Peyer's patch (tissue), 4 donors: Measurements from ENCODE around the gene OTOP2. TPM values are rescaled to one million over a fixed set of nuclear protein-coding genes. Genes with fewer than 3 reads are reported as not detected.

Source experiments
- DNase-seq, 3 donors: peaks; one replicate each; pipeline ENCODE4 v3.0.0-alpha.2; 2017 to 2019
- H3K27ac ChIP-seq, 4 donors: fragments of 200-600 bp; sonication (generic); one replicate each; pipeline ENCODE4 v1.5.1; 2016 to 2019
- H3K27me3 ChIP-seq, 2 donors: fragments of 200-600 bp; sonication (generic); one replicate each; pipeline ENCODE4 v1.5.1; 2019
- H3K36me3 ChIP-seq, 3 donors: fragments of 200-600 bp; sonication (generic); one replicate each; pipeline ENCODE4 v1.5.1; 2016 to 2019
- H3K4me1 ChIP-seq, 4 donors: fragments of 200-600 bp; sonication (generic); one replicate each; pipeline ENCODE4 v1.5.1; 2016 to 2019
- H3K4me3 ChIP-seq, 4 donors: fragments of 200-600 bp; sonication (generic); 1 replicate in 3 of 4; 2 replicates in 1 of 4; pipeline ENCODE4 v1.5.1; 2016 to 2019; ENCODE audit warnings: mild to moderate bottlenecking in 1 of 4
- H3K9me3 ChIP-seq, 4 donors: fragments of 200-600 bp; sonication (generic); one replicate each; pipeline ENCODE4 v1.5.1; 2016 to 2019; ENCODE audit warnings: mild to moderate bottlenecking in 1 of 4
- CTCF ChIP-seq, 6 experiments: fragments of 450-650 bp in 4 of 6; fragments of 200-600 bp in 2 of 6; sonication (generic) in 1 of 6; IDR thresholded peaks; one replicate each; pipeline ENCODE4 v1.5.1; 2017 to 2019; ENCODE audit warnings: antibody characterized with exemption in 6 of 6, mild to moderate bottlenecking in 3 of 6, moderate library complexity in 1 of 6
- POLR2A ChIP-seq, 2 donors: fragments of 450-650 bp; IDR thresholded peaks; one replicate each; pipeline ENCODE4 v1.5.1; 2017; ENCODE audit warnings: antibody characterized with exemption in 2 of 2, mild to moderate bottlenecking in 2 of 2, moderate library complexity in 2 of 2
- total RNA-seq, 4 donors: library from RNA; depleted of rRNA; stranded (reverse); fragments of >200 nt; gene quantifications; one replicate each; pipeline ENCODE4 v1.1.0, GENCODE V29; 2016

Gene OTOP2
- total RNA-seq, 4 donors from 2014 or later = 4.6 to 11.9 (median 8.8) TPM; not detected in 1

- TF ChIP-seq POLR2A (IDR thresholded peaks at IDR 0.05) = no peak
- no peak for TF ChIP-seq CTCF (IDR thresholded peaks at IDR 0.05)
- no peak for DNase-seq
- H3K4me1 ChIP-seq = peaks cover 0 to 13% (median 5%) of the 10 kb centered on the region in 4 donors
- H3K36me3 ChIP-seq = no peaks in the 10 kb centered on the region
- H3K27me3 ChIP-seq = peaks cover 0 to 15% of the 10 kb centered on the region in 2 donors
- peak overlapping the region in 3 of 4 donors; percentile 24 to 64 (median 51) for H3K4me3 ChIP-seq
- peak overlapping the region in 2 of 4 donors; percentile 23 to 71 for H3K27ac ChIP-seq
- no peaks in the 10 kb centered on the region for H3K9me3 ChIP-seq
Measured at GRCh38 chr17:74893936-74894671, 30.0 kb upstream of the OTOP2 start.

- Histone ChIP-seq H3K27ac (no peak overlapping the region), H3K27me3 (peaks cover 0 to 9% of the 10 kb centered on the region in 2 donors), H3K4me3 (no peak overlapping the region), H3K9me3 (no peaks in the 10 kb centered on the region), H3K36me3 (no peaks in the 10 kb centered on the region), H3K4me1 (peaks cover 0 to 5% (median 2%) of the 10 kb centered on the region in 4 donors)
- TF ChIP-seq POLR2A (IDR thresholded peaks at IDR 0.05) (no peak), CTCF (IDR thresholded peaks at IDR 0.05) (no peak)
- DNase-seq = no peak
Measured at GRCh38 chr17:74898376-74898946, 25.6 kb upstream of the OTOP2 start.

- Histone ChIP-seq H3K4me3 (no peak overlapping the region), H3K27me3 (no peaks in the 10 kb centered on the region), H3K4me1 (no peaks in the 10 kb centered on the region), H3K27ac (no peak overlapping the region), H3K9me3 (no peaks in the 10 kb centered on the region), H3K36me3 (no peaks in the 10 kb centered on the region)
- DNase-seq = no peak
- no peak for TF ChIP-seq POLR2A (IDR thresholded peaks at IDR 0.05)
- no peak for TF ChIP-seq CTCF (IDR thresholded peaks at IDR 0.05)
Measured at GRCh38 chr17:74900208-74900607, 23.9 kb upstream of the OTOP2 start.

GRCh38 chr17:74901353-74902135, 22.5 kb upstream of the OTOP2 start:
- no peaks in the 10 kb centered on the region for H3K4me1 ChIP-seq
- H3K9me3 ChIP-seq = no peaks in the 10 kb centered on the region
- TF ChIP-seq CTCF (IDR thresholded peaks at IDR 0.05) = no peak
- no peak for TF ChIP-seq POLR2A (IDR thresholded peaks at IDR 0.05)
- H3K36me3 ChIP-seq = no peaks in the 10 kb centered on the region
- H3K4me3 ChIP-seq = no peak overlapping the region
- DNase-seq = no peak
- no peaks in the 10 kb centered on the region for H3K27me3 ChIP-seq
- H3K27ac ChIP-seq = no peak overlapping the region

GRCh38 chr17:74903034-74903433, 21.0 kb upstream of the OTOP2 start:
- Histone ChIP-seq H3K36me3 (no peaks in the 10 kb centered on the region), H3K27ac (no peak overlapping the region), H3K27me3 (no peaks in the 10 kb centered on the region)

More at GRCh38 chr17:74903034-74903433, 21.0 kb upstream of the OTOP2 start:
- no peak for TF ChIP-seq CTCF (IDR thresholded peaks at IDR 0.05)
- no peak for TF ChIP-seq POLR2A (IDR thresholded peaks at IDR 0.05)
- Histone ChIP-seq H3K4me3 (no peak overlapping the region), H3K4me1 (no peaks in the 10 kb centered on the region), H3K9me3 (no peaks in the 10 kb centered on the region)
- no peak for DNase-seq
